ENCODE data around the gene ERG28. TPM values are rescaled to one million over a fixed set of nuclear protein-coding genes. Genes with fewer than 3 reads are reported as not detected.

ERG28 gene
- total RNA-seq, 1 experiment from 2014 or later: 18.4 TPM

DNA sequence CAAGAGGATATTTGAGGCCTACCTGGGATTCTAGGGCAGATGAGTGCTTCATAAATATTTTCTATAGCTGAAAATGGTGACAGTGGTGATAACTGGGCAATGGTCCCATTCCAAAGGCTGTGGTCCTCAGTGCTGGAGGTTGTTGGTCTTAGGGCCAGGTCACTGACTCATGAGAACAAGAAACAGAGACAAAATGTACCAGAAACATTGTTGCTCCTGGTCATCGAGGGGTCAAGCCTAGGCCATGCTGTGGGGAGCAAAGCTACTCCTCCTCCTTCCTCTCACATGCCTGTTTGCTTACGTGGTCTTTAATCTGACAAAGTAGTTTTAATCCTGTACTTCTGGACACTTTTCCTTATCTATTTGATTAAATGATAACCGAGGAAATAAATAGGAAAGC lies 33.8 kb downstream of the ERG28 start:
- Histone ChIP-seq H3K4me3 (replicated peaks in 1 of 2; ENCODE audit: low read depth in 1 of 2, low read length in 2 of 2) (no peak overlapping the region), H3K27ac (ENCODE audit: low read depth, low read length) (no peak overlapping the region), H4K20me1 (ENCODE audit: insufficient read depth) (no peaks in the 10 kb centered on the region), H3K4me2 (ENCODE audit: low read length) (no peak overlapping the region), H3K9ac (ENCODE audit: low read length) (no peak overlapping the region), H3K27me3 (ENCODE audit: insufficient read depth, low read length) (no peaks in the 10 kb centered on the region), H2AFZ (ENCODE audit: low read depth, low read length, poor library complexity, severe bottlenecking) (no peak overlapping the region), H3K79me2 (ENCODE audit: insufficient read depth, low read length) (no peaks in the 10 kb centered on the region), H3K4me1 (ENCODE audit: control insufficient read depth in 1 of 2, insufficient read depth in 2 of 2, low read length in 2 of 2) (no peaks in the 10 kb centered on the region), H3K9me3 (ENCODE audit: control insufficient read depth in 1 of 2, insufficient read depth in 1 of 2, low read depth in 1 of 2, low read length in 2 of 2) (no peaks in the 10 kb centered on the region), H3K36me3 (ENCODE audit: control insufficient read depth in 1 of 2, insufficient read depth in 2 of 2, low read length in 2 of 2) (no peaks in the 10 kb centered on the region), H3K9me2 (ENCODE audit: insufficient read depth) (no peaks in the 10 kb centered on the region)
- ATAC-seq (no peak), DNase-seq (ENCODE audit: low read depth, low spot score) (no peak)
- POLR2A ChIA-PET: no interaction called here
- RAD21 ChIA-PET (ENCODE audit: low non-redundant PET in 1 of 2, low total read pairs in 2 of 2, uncharacterized antibody in 2 of 2, unreplicated experiment in 2 of 2): no interaction called here
- CTCF ChIA-PET: no interaction called here
- TF ChIP-seq, protein P1, sequence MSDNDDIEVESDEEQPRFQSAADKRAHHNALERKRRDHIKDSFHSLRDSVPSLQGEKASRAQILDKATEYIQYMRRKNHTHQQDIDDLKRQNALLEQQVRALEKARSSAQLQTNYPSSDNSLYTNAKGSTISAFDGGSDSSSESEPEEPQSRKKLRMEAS (IDR thresholded peaks at IDR 0.05): no peak
- TF ChIP-seq SP1 (IDR thresholded peaks at IDR 0.05; ENCODE audit: low read depth) (no peak), EZH2 (IDR thresholded peaks at IDR 0.05) (no peak), YY1 (IDR thresholded peaks at IDR 0.05; ENCODE audit: extremely low read depth, insufficient replicate concordance, low read depth, low read length) (no peak), REST (IDR thresholded peaks at IDR 0.05; ENCODE audit: low read depth) (no peak)
- BruUV-seq (replicated peaks): no TSS peak
- intact Hi-C loops (cut with micrococcal nuclease): no loop called here

DNA sequence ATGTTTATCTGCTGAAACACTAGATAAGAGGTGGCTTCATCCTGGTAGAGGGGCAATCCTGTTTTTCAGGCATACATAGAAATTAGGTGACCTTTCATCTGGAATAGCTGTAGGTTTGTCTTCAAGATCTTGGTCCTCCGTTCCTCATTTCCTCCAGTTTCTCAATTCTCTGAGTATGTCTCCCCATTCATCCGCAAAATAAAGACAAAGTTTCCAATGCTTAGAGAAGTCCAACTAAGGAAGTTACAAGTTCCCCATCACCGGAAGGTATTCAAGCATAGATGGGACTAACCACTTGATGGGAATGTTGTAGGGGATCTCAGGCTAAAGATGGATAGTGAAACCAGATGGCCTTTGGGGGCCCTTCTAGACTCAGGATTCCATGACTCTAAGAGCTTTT lies 34.3 kb downstream of the ERG28 start:
- H4K20me1 ChIP-seq (ENCODE audit: insufficient read depth): no peaks in the 10 kb centered on the region
- no peaks in the 10 kb centered on the region for H3K9me2 ChIP-seq (ENCODE audit: insufficient read depth)
- no peaks in the 10 kb centered on the region for H3K4me1 ChIP-seq (ENCODE audit: control insufficient read depth in 1 of 2, insufficient read depth in 2 of 2, low read length in 2 of 2)
- no peaks in the 10 kb centered on the region for H3K79me2 ChIP-seq (ENCODE audit: insufficient read depth, low read length)
- H3K27ac ChIP-seq (ENCODE audit: low read depth, low read length): no peak overlapping the region
- RAD21 ChIA-PET (ENCODE audit: low non-redundant PET in 1 of 2, low total read pairs in 2 of 2, uncharacterized antibody in 2 of 2, unreplicated experiment in 2 of 2): no interaction called here
- no peak overlapping the region for H2AFZ ChIP-seq (ENCODE audit: low read depth, low read length, poor library complexity, severe bottlenecking)
- CTCF ChIA-PET: no interaction called here
- H3K27me3 ChIP-seq (ENCODE audit: insufficient read depth, low read length): no peaks in the 10 kb centered on the region
- H3K9ac ChIP-seq (ENCODE audit: low read length): no peak overlapping the region
- no peak overlapping the region for H3K4me2 ChIP-seq (ENCODE audit: low read length)
- no TSS peak for BruUV-seq (replicated peaks)
- POLR2A ChIA-PET: no interaction called here
- DNase-seq (ENCODE audit: low read depth, low spot score) (no peak), ATAC-seq (no peak)
- intact Hi-C loops (cut with micrococcal nuclease): no loop called here
- no peaks in the 10 kb centered on the region for H3K9me3 ChIP-seq (ENCODE audit: control insufficient read depth in 1 of 2, insufficient read depth in 1 of 2, low read depth in 1 of 2, low read length in 2 of 2)
- no peak overlapping the region for H3K4me3 ChIP-seq (replicated peaks in 1 of 2; ENCODE audit: low read depth in 1 of 2, low read length in 2 of 2)
- H3K36me3 ChIP-seq (ENCODE audit: control insufficient read depth in 1 of 2, insufficient read depth in 2 of 2, low read length in 2 of 2): no peaks in the 10 kb centered on the region
- TF ChIP-seq TCF7L2 (IDR thresholded peaks at IDR 0.05; ENCODE audit: borderline replicate concordance, extremely low read depth, insufficient read depth, insufficient read length) (no peak), POLR2AphosphoS5 (IDR thresholded peaks at IDR 0.05; ENCODE audit: low read depth, low read length) (no peak), JUND (IDR thresholded peaks at IDR 0.05) (no peak), EZH2phosphoT487 (IDR thresholded peaks at IDR 0.05; ENCODE audit: borderline replicate concordance) (no peak), EGR1 (IDR thresholded peaks at IDR 0.05; ENCODE audit: low read depth) (no peak), CBX3 (IDR thresholded peaks at IDR 0.05; ENCODE audit: low read depth) (no peak), RAD21 (IDR thresholded peaks at IDR 0.05; ENCODE audit: low read depth) (no peak), YY1 (IDR thresholded peaks at IDR 0.05; ENCODE audit: extremely low read depth, insufficient replicate concordance, low read depth, low read length) (no peak), FOSL1 (IDR thresholded peaks at IDR 0.05; ENCODE audit: low read depth) (no peak), CEBPB (IDR thresholded peaks at IDR 0.05; ENCODE audit: low read depth) (no peak), EZH2 (IDR thresholded peaks at IDR 0.05) (no peak), POLR2A (IDR thresholded peaks at IDR 0.05; ENCODE audit: borderline replicate concordance, extremely low read depth, insufficient read depth, insufficient read length) (no peak), SIN3A (IDR thresholded peaks at IDR 0.05; ENCODE audit: low read depth) (no peak)
- TF ChIP-seq, protein P2, sequence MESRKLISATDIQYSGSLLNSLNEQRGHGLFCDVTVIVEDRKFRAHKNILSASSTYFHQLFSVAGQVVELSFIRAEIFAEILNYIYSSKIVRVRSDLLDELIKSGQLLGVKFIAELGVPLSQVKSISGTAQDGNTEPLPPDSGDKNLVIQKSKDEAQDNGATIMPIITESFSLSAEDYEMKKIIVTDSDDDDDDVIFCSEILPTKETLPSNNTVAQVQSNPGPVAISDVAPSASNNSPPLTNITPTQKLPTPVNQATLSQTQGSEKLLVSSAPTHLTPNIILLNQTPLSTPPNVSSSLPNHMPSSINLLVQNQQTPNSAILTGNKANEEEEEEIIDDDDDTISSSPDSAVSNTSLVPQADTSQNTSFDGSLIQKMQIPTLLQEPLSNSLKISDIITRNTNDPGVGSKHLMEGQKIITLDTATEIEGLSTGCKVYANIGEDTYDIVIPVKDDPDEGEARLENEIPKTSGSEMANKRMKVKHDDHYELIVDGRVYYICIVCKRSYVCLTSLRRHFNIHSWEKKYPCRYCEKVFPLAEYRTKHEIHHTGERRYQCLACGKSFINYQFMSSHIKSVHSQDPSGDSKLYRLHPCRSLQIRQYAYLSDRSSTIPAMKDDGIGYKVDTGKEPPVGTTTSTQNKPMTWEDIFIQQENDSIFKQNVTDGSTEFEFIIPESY (IDR thresholded peaks at IDR 0.05; ENCODE audit: extremely low read depth, insufficient replicate concordance, low read length): no peak
- TF ChIP-seq, protein P1 (IDR thresholded peaks at IDR 0.05): no peak
